ENCODE data around the gene H2BK1. TPM values are rescaled to one million over a fixed set of nuclear protein-coding genes. Genes with fewer than 3 reads are reported as not detected.
A peak's percentile ranks its signal among the peaks of the same experiment; 100 is the strongest.

Gene H2BK1
- total and polyA plus RNA-seq, 2 of the 13 experiments (the other 11 are each of a cell fraction or from before 2014, with no cell fraction given): not detected

- ChIA-PET POLR2A (interaction anchor here (1.8 kb wide), 1 partner anchor 10 kb away, joined by 5 read pairs; the partner anchor contains the start of gene CHPF2), CTCF (ENCODE audit: low intra/inter-chr PET ratio, low total read pairs) (no interaction called here)
- H3K9ac ChIP-seq (ENCODE audit: insufficient read depth, low read depth, low read length): no peak overlapping the region
- WGBS (ENCODE audit: low lambda C conversion rate): 59% methylated on average over 19 of the region's 20 CpGs
- H3K27ac ChIP-seq (ENCODE audit: extremely low read length, insufficient read depth, low read length): no peak overlapping the region
- H3K36me3 ChIP-seq (replicated peaks in 1 of 2; ENCODE audit: control insufficient read depth in 1 of 2, insufficient read depth in 2 of 2, low read length in 2 of 2): peaks cover 0 to 8% of the 10 kb centered on the region in 2 experiments; a peak in 3 of 5 replicates
- H2AFZ ChIP-seq (ENCODE audit: low read length): no peak overlapping the region
- H3K9me3 ChIP-seq (ENCODE audit: low read length): no peaks in the 10 kb centered on the region
- H3K79me2 ChIP-seq (ENCODE audit: insufficient read depth, low read length): no peaks in the 10 kb centered on the region
- FAIRE-seq: no peak
- in situ Hi-C loops (cut with HindIII; ENCODE audit: extremely low pct_ligation_motif_present, low pct_unique_long_range_greater_than_20kb): no loop called here
- no peaks in the 10 kb centered on the region; the same call in 1 of the 2 replicates for H4K20me1 ChIP-seq (ENCODE audit: insufficient read depth, low read length)
- H3K27me3 ChIP-seq (ENCODE audit: control insufficient read depth in 1 of 2, insufficient read depth in 2 of 2, low read length in 2 of 2): peaks cover 3 to 26% of the 10 kb centered on the region in 2 experiments; a peak in 3 of 5 replicates
- no peak overlapping the region for H3K4me3 ChIP-seq (replicated peaks in 1 of 3; ENCODE audit: insufficient read depth in 1 of 3, low read depth in 2 of 3, low read length in 3 of 3)
- peaks cover 52% of the 10 kb centered on the region for H3K4me1 ChIP-seq (ENCODE audit: insufficient read depth, low read length)
- DNase-seq (ENCODE audit: low spot score): no peak
- H3K4me2 ChIP-seq (ENCODE audit: low read depth, low read length): 0 out of 2 replicates have a peak overlapping the region, but pooled peaks have one; percentile 5
- no TSS peak for BruUV-seq (replicated peaks)
- ATAC-seq: peak; percentile 4; the same call in 2 of the 3 replicates
- intact Hi-C loops (cut with micrococcal nuclease; ENCODE audit: unreplicated experiment): loop anchor here (10.0 kb wide), 1 partner anchor 158 kb away; the partner anchor contains the start of genes AGAP3, FASTK and TMUB1
- TF ChIP-seq KAT2B (IDR thresholded peaks at IDR 0.05; ENCODE audit: borderline replicate concordance, low read depth, low read length) (no peak), LCORL (IDR thresholded peaks at IDR 0.05) (no peak), LCORL (CRISPR knock-in tag; IDR thresholded peaks at IDR 0.05) (0 out of 2 replicates have a peak, but pooled peaks have one; percentile 19), HDAC2 (CRISPR knock-in tag; IDR thresholded peaks at IDR 0.05) (no peak), POLR2G (IDR thresholded peaks at IDR 0.05; ENCODE audit: low read depth, low read length) (0 out of 2 replicates have a peak, but pooled peaks have one; percentile 33), DPF2 (CRISPR knock-in tag; IDR thresholded peaks at IDR 0.05; ENCODE audit: borderline replicate concordance, low read depth) (no peak), PTBP1 (IDR thresholded peaks at IDR 0.05; ENCODE audit: low read depth, low read length, poor library complexity, severe bottlenecking) (no peak), DMTF1 (CRISPR knock-in tag; IDR thresholded peaks at IDR 0.05) (no peak), ZNF224 (CRISPR knock-in tag; IDR thresholded peaks at IDR 0.05) (no peak), ZFP36 (IDR thresholded peaks at IDR 0.05; ENCODE audit: borderline replicate concordance, low read depth, low read length, partially characterized antibody) (no peak), MXI1 (IDR thresholded peaks at IDR 0.05; ENCODE audit: borderline replicate concordance, low read depth, low read length) (no peak), SP5 (CRISPR knock-in tag; IDR thresholded peaks at IDR 0.05; ENCODE audit: borderline replicate concordance, low read depth) (peak; percentile 32; the same call in 1 of the 2 replicates), ZNF558 (CRISPR knock-in tag; IDR thresholded peaks at IDR 0.05; ENCODE audit: borderline replicate concordance) (no peak)
- TF ChIP-seq, protein P1, sequence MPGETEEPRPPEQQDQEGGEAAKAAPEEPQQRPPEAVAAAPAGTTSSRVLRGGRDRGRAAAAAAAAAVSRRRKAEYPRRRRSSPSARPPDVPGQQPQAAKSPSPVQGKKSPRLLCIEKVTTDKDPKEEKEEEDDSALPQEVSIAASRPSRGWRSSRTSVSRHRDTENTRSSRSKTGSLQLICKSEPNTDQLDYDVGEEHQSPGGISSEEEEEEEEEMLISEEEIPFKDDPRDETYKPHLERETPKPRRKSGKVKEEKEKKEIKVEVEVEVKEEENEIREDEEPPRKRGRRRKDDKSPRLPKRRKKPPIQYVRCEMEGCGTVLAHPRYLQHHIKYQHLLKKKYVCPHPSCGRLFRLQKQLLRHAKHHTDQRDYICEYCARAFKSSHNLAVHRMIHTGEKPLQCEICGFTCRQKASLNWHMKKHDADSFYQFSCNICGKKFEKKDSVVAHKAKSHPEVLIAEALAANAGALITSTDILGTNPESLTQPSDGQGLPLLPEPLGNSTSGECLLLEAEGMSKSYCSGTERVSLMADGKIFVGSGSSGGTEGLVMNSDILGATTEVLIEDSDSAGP (CRISPR knock-in tag; IDR thresholded peaks at IDR 0.05; ENCODE audit: borderline replicate concordance): peak; percentile 29; the same call in 1 of the 2 replicates
- TF ChIP-seq, protein P2, sequence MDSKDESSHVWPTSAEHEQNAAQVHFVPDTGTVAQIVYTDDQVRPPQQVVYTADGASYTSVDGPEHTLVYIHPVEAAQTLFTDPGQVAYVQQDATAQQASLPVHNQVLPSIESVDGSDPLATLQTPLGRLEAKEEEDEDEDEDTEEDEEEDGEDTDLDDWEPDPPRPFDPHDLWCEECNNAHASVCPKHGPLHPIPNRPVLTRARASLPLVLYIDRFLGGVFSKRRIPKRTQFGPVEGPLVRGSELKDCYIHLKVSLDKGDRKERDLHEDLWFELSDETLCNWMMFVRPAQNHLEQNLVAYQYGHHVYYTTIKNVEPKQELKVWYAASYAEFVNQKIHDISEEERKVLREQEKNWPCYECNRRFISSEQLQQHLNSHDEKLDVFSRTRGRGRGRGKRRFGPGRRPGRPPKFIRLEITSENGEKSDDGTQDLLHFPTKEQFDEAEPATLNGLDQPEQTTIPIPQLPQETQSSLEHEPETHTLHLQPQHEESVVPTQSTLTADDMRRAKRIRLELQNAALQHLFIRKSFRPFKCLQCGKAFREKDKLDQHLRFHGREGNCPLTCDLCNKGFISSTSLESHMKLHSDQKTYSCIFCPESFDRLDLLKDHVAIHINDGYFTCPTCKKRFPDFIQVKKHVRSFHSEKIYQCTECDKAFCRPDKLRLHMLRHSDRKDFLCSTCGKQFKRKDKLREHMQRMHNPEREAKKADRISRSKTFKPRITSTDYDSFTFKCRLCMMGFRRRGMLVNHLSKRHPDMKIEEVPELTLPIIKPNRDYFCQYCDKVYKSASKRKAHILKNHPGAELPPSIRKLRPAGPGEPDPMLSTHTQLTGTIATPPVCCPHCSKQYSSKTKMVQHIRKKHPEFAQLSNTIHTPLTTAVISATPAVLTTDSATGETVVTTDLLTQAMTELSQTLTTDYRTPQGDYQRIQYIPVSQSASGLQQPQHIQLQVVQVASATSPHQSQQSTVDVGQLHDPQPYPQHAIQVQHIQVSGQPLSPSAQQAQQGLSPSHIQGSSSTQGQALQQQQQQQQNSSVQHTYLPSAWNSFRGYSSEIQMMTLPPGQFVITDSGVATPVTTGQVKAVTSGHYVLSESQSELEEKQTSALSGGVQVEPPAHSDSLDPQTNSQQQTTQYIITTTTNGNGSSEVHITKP (CRISPR knock-in tag; IDR thresholded peaks at IDR 0.05; ENCODE audit: low read depth): no peak
These were observed 32.1 kb upstream of the H2BK1 start for GRCh38 chr7:151242159-151243044.
